Measurements from ENCODE around the gene C2CD5.
"Not testable (repeated sequence)": the region's sequence is repeated elsewhere in the genome, so short reads cannot be mapped to it uniquely, and the experiment has no call there.

The C2CD5 gene

DNA sequence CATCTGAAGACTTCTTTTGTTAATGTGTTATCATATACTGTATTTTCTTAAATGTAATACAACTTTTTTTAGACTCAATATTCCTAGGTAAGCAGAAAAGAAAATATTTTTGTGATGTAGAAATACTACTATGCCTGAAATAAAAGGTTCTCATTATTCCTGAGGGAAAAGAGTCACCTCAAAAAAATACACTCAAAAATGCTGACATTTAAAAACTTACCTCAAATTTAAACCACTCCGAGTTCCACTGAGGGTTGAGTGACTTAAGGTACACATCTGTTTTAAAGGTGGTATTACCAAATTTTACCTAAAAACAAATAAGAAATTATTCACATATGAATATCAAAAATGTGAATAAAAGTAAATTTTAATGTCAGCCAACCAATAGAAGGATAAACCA lies 9.3 kb downstream of the C2CD5 start:
- no peak for DNase-seq

DNA sequence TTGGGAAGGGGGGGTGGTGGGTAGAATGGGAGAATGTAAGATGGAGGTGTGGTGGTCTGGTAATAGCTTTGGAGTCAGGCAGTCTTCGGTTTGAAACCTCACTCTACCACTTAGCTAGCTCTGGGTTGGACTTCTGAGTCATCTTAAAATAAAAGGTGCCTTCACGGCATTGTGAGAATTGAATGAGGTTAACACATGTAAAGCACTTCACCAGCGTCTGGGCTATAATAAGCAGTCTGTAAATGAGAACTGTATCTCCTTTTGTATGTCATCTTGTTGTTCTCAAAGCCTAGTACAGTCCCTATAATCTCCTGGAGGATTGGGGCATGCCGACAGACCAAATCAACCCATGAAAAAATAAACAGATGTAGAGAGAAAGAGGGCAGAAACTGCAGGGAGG lies 11.2 kb downstream of the C2CD5 start:
- DNase-seq: no peak

DNA sequence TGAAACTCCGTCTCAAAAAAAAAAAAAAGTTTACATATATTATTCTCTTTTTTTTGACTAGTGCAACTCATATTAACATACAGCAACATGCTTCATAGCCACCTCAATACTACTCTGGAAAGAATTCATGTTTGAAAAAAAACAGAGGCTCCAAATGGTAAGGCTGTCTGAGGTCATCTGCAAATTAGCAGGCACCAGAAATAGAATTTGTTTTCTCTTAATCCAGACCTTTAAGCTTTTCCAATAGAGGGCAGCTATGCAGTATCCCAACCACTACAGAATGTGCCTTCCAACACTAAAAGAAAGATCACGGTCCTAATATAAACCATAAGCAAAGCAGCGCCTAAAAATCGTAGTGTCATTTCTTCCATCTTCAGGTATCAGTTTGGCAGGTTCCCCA lies 12.0 kb downstream of the C2CD5 start:
- DNase-seq: no peak

DNA sequence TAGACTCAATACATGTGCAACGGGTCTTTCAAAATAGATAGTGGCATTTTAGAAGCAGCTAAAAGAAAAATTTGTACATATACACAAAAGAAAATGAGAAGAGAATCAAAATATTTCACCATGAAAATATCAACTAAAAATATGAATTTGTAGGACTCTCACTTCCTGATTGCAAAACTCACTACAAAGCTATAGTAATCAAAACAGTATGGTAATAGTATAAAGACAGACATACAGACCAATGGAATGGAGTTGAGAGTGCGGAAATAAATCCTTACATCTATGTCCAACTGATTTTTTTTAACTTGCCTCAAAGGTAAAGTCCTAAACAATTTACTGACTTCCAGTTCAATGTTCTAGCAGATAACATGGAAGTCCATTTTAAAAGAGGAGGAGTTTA lies 13.1 kb downstream of the C2CD5 start:
- no peak for DNase-seq

DNA sequence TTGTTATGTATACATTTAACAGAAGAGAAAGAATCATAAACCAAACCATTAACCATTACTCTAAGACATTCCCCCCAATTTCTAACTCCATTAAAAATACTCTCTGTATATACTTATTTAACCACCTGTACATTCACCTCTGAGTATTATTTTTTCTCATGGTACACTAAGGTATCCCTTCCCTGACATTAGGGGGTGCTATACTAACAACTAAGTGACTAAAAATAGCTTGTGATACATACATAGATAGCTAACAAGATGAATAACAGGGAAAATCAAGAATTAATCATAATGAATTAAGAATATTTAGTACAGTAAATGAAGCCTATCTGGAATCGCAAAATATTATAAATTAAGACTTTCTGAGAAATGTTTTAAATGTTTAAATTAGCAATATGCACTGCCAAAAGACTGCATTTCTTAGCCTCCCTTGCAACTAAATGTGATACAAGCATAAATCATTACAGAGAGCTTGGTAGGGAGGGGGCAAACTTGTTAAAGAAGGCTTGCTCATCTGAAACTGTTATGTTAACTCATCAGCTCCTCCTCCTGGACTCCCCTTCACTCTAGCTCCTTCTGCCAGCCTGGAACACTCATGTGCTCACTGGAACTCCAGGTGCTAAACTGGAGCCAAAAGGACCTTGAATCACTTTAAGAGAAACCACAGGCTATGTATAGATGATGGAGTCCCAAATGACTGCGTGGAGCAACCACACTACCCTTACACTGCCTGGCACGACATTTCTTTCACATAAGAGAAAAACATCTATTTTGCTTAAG lies 14.9 kb downstream of the C2CD5 start:
- DNase-seq: no peak

DNA sequence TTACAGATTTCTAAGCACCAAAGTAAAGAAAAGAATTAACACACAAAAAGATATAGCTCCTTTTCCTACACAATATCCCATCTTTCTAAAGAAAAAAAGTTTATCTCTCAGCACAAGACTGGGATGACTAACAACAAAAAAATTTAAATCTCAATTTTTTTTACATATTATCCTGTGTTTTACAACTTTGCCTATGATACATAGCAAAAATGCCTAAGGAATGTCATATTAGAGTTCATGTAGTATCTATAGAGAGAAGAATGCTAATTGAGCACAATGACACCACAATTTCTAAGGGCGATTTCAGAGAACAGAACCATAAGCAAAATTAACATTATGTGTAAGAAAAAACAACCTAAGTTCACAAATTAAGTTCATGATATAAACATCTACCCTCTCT lies 16.3 kb downstream of the C2CD5 start:
- no peak for DNase-seq

DNA sequence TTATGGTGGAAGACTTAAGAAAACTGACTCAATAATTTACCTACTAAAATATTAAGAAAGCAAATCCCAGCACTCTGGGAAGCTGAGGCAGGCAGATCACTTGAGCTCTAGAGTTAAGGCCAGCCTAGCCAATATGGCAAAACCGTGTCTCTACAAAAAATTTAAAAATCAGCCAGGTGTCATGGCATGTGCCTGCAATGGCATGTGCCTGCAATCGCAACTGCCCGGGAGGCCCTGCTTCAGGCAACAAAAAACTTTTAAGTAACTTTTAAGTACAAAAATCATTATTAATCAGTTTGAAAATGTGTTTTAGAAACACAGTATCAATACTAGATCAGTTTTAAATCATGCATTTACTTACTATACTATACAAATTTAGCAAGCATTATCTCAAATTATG lies 17.5 kb downstream of the C2CD5 start:
- no peak for DNase-seq

DNA sequence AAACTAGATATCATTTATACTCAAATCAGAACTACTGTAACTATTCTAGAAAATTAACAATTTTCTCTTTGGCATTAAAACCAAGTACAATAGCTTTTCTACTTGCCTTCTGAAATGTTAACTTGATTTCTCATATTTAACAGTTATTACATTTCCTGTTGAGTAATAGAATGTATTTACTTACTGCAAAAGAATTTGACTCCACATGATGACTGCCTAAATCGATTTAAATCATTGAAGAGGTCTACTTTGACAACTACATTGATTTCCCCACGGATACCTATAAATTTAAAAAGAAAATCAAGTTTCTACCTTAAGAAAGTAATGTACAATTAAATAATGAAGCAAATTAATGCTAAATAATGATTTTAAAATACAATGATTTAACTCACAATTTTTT lies 18.9 kb downstream of the C2CD5 start:
- no peak for DNase-seq

DNA sequence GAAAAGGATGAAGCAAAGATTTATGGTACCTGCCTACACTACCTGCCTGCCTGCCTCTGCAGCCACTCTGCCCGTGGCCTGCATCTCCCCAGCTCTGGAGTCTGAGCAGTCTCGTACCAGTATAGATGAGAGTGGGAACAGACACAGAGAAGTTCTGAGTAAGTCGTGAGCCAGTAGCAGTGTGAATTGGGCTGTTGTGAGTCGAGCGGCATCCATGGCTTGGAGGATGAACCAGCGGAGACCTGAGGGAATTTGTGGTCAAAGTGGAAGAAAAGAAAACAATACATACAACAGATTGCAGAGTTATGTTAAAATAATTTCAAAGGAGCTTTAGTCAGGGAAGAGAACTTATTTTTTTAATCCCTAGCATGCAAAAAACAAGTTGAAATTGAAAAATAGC lies 25.3 kb downstream of the C2CD5 start:
- no peak for DNase-seq

DNA sequence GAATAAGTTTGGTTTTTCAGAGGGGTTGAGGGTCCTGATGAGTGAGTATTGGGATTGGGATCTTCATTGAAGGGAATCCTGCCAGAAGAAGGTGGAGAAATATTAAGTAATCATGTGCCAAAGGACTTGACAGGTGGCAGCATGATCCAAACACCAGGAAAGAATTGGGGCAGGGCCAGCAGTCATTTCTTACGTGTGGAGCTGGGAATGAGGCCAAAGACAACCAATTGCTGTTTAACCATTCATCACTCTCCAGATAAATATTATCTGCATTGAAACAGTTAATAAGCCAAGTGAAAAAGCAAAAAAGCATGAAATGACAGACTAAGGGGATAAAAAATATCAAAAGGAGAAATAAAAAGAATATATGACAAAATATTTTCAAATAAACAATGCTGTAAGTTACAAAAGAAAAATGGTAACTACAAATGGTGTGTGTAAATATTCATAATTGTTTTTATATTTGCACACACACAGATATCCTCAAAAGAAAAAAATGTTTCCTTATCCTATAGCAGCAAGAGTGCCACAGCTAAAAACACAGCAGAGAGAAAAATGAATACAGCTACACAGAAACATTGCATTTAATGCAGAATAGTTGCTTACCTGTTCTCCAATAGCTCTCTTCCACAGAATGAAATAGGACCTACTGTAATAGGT lies 26.2 kb downstream of the C2CD5 start:
- no peak for DNase-seq

DNA sequence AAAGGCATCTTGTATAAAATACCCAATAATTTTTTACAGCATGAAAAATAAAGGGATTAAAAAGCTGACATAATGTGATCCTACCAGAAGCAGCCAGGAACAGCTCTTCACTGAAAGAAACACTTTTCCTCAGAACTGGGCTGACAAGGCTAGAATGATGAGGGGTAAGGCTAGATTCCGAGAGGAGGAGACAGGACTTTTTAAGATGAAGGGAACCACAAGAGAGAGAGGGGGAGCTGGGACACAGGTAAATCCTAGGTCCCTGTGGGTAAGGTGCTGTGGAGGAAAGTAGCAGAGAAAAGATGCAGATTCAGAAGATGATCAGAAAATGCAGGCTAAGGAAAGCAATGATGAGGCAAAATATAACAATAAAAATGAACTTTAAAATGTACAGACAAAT lies 29.5 kb downstream of the C2CD5 start:
- no peak for DNase-seq

DNA sequence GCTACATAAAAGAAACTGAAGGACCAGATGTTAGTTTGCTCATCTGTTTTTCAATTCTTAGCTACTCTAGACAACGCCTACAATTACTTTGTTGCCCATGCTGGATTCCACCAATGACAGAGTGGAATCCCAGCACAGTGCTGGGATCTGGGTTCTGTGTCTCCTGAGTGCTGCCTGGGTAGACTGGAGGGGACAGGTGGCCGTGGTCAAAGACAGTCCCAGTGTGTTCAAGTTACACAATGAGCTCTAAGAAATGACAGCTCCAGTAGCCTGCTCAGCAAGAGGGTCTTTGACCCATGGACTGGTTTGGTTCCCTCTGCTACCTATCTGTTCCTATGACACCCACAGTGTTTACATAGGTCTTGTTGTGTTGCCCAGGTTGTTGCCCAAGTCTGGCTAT lies 38.5 kb downstream of the C2CD5 start:
- DNase-seq: no peak

DNA sequence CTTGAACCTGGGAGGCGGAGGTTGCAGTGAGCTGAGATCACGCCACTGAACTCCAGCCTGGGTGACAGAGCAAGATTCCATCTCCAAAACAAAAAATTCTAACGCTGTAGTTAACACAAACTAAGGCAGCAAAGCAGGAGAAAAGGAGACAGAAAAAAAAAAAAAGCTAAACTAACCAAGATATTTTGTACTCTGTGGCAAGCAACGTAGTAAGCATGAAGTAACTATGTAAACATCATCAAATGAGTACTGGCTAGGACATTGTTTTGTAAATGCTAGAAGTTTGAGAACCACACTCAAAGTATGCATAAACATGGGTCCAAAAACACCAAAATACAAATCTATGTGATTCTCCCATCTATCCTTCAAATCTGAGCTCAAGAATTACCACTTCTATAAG lies 44.2 kb downstream of the C2CD5 start:
- DNase-seq: no peak

DNA sequence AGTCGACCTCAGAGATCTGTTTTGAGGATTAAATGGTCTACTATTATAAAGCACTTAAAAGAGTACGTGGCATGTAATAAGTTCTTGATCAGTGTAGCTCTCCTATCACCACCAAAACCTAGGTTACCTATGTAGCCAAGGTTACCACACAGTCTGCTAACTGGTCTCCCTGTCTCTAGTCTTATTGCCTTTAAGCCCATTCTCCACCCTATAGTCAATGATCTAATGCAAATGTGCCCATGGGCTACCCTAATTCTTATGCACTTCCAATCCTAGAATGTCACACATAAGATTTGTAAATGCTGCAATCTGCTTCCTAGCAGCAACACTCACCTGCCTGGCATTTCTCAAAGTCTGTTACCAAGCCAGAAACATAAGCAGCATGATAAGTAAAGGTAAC lies 44.9 kb downstream of the C2CD5 start:
- DNase-seq: no peak

DNA sequence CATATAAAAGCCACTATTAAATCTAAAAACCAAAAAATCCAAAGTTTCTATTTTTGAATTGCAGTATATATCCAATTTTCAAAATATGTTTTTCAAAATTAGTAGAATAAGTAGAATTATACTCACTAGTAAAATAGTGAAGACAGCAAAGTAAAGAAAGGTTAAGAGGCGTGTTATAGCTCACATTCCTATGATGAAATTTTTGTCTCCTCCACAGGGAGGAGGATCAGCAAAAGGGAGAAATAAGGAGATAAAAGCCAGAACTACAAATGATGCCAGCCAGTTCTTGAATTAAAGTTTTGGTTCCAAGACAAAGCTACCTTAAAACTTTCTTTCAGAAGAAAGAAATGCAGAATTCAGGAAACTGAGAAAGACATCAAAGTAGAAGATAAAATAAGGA lies 50.0 kb downstream of the C2CD5 start:
- no peak for DNase-seq

DNA sequence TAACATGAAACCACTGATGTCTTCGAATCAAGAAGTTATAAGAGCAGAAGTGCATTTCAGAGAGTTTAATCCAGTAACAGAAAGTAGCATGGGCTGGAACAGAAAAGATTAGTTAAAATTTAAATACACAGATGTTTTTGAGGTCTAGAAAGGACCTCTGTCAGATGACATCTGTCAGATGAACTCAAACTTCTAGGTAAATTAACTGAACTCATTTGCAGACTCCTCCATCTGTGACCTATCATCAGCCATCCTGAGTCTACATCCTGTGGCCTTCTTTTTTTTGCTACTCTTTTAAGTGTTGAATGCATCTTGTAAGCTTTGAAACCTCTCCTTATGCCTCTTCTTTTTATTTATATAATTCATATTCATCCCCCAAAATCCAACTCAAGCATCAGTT lies 53.3 kb downstream of the C2CD5 start:
- DNase-seq: no peak

DNA sequence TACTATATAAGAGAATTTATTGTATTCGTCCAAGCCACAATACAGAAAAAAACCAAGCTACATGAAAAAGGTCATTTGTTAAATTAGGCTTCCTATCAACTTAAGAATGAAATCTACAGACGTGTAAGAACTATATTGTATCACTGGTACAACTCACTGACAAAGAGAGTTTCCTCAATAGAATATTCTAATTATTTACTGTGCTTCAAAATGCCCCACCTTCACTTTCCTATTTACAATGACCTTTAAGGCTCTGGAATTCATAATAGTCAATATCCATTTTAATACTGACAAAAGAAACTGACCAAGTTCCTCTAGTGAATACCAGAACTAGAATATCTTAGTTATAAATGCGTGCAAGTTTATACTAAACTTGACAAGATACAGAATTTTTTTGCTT lies 55.9 kb downstream of the C2CD5 start:
- no peak for DNase-seq

DNA sequence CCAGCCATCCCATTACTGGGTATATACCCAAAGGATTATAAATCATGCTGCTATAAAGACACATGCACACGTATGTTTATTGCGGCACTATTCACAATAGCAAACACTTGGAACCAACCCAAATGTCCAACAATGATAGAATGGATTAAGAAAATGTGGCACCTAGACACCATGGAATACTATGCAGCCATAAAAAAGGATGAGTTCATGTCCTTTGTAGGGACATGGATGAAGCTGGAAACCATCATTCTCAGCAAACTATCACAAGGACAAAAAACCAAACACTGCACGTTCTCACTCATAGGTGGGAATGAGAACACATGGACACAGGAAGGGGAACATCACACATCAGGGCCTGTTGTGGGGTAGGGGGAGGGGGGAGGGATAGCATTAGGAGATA lies 56.7 kb downstream of the C2CD5 start:
- DNase-seq: not testable (repeated sequence)

DNA sequence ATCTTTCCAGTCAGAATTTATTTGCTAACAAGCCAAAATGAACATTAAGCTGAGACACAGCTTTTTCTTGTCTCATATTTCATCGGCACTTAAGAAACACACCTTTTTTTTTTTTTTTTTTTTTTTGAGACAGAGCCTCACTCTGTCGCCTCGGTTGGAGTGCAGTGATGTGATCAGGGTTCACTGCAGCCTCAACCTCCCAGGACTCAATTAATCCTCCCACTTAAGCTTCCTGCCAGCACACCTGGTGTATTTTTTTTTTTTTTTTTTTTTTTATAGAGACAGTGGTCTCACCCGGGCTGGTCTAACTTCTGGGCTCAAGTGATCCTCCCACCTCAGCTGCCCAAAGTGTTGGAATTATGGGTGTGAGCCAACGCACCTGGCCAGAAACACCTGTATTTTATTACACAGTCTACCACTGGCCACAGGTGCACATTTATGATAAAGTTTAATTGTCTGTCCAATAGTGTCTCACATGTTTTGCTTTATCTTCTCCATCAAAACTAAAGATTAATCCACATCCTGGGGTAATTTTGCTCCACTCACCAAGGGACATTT lies 62.7 kb downstream of the C2CD5 start:
- no peak for DNase-seq

DNA sequence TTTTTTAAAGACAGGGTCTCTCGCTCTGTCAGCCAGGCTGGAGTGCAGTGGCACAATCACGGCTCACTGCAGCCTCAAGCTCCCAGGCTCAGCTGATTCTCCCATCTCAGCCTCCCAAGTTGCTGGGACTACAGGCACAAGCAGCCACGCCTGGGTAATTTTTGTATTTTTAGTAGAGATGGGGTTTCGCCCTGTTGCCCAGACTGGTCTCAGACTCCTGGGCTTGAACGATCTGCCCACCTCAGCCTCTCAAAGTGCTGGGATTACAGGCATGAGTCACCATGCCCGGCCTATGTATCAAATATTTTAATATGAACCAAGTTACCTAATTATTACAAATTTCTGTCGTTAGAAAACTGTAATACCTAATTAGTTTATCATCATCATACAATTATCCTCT lies 63.5 kb downstream of the C2CD5 start:
- DNase-seq: not testable (repeated sequence)

DNA sequence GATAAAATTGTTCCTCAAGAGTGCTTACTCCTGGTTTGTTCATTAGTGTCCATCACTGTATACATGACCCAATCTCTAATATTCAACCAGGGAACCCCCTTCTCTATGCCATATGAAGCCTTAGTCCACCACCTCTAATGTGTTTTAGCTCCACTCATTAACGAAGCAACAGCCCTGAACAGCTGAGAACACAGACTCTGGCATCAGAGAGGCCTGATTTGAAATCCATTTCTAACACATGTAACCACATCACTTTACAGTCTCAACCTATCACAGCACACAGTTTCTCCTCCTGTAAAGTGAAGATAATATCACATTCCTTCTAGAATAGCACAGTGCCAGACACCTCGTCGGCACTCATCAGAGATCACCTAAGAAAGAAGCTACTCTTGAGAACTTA lies 64.3 kb downstream of the C2CD5 start:
- DNase-seq: no peak

DNA sequence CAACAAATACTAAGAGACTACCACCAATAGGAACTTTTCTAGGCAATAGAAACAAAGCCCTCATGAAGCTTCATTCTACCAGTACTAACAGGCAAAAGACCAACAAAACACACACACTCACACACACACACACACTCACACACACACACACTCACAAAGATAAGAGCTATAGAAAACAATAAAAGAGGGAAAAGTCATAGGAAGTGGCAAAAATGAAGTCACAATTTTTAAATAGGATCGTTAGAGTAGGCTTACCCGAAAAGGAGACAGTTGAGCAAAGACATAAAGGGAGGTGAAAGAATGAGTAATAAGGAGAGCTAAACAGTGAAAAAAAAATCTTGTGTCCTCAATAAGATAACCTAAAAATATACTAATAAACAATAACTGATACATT lies 66.5 kb downstream of the C2CD5 start:
- DNase-seq: no peak

DNA sequence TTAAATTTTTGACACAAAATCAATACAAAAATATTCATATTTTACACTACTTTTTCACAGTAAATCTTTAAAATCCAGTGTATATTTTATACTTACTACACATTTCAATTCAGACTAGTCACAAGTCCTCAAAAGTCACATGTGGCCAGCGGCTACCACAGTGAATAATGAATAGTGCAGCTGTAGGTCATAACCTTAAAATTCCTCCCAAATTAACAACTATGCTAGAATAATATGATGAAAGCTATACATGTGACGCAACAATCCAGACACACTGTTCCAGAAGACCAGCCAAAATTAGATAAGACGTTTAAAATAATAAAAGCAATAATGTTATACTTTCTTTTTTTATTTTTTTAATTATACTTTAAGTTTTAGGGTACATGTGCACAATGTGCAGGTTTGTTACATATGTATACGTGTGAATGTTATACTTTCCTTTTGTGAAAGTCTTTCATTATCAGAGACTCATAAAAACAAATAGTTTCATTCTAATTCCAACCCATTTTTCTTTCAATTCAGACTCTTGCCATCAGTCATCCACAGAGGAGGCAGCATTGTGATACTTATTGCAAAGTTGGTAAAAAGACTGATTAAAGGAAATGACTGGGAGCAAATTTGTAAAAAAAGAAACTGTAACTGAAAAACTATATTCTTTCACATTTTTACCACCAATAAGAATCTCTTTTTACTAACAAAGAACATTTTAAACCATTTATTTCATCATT lies 67.0 kb downstream of the C2CD5 start:
- no peak for DNase-seq

DNA sequence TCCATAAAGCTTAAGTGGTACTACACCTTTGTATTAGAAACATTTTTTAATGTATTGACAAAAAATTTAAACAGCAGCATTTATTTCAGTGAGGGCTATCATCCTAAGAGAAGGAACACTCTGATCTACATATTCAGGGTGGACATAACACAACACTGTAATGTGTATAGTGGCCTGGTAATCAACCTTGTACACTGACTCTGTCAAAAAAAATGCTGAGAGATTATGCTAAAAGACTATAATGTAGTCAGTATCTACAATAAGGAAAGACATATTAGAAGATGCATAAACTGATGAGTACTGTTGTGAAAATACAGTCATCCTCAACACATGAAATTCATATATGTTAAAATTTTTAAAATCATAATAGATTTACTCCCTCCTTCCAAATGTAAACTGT lies 68.2 kb downstream of the C2CD5 start:
- no peak for DNase-seq
